Osteoblast (primary cell): ENCODE data around the gene CACNA2D1. TPM values are rescaled to one million over a fixed set of nuclear protein-coding genes. Genes with fewer than 3 reads are reported as not detected.

Experiments used
- DNase-seq: peaks from one replicate; pipeline ENCODE4 v3.0.0; 2011; ENCODE audit warnings: low spot score, mixed read lengths; ENCODE audit not compliant: insufficient read length; ENCODE audit errors: missing footprints
- H2AFZ ChIP-seq: 2 replicates; pipeline ENCODE4 v1.6.0; 2011; ENCODE audit warnings: mild to moderate bottlenecking, low read length
- H3K27ac ChIP-seq: 2 replicates; pipeline ENCODE4 v1.5.1; 2011; ENCODE audit warnings: mild to moderate bottlenecking, low read depth, low read length, moderate library complexity
- H3K27me3 ChIP-seq: 2 replicates; pipeline ENCODE4 v1.6.0; 2012; ENCODE audit warnings: mild to moderate bottlenecking, control low read depth, inconsistent platforms, low read length, moderate library complexity; ENCODE audit not compliant: insufficient read depth
- H3K36me3 ChIP-seq: 2 replicates; pipeline ENCODE4 v1.5.1; 2011; ENCODE audit warnings: mild to moderate bottlenecking, low read length, control low read depth, moderate library complexity; ENCODE audit not compliant: insufficient read depth
- H3K4me1 ChIP-seq: 2 replicates; pipeline ENCODE4 v1.5.1; 2011; ENCODE audit warnings: mild to moderate bottlenecking, low read length, control low read depth, moderate library complexity; ENCODE audit not compliant: insufficient read depth
- H3K4me2 ChIP-seq: 2 replicates; pipeline ENCODE4 v1.6.0; 2011; ENCODE audit warnings: mild to moderate bottlenecking, low read length; ENCODE audit not compliant: insufficient read depth
- H3K4me3 ChIP-seq: fragments of 200-600 bp; sonication (generic); 3 replicates; pipeline ENCODE4 v1.5.1; 2012; ENCODE audit warnings: mild to moderate bottlenecking, low read length, inconsistent platforms; ENCODE audit not compliant: insufficient read depth
- H3K79me2 ChIP-seq: 2 replicates; pipeline ENCODE4 v1.6.0; 2012; ENCODE audit warnings: mild to moderate bottlenecking, low read length, control low read depth, inconsistent platforms; ENCODE audit not compliant: insufficient read depth
- H3K9me3 ChIP-seq: 2 replicates; pipeline ENCODE4 v1.5.1; 2011; ENCODE audit warnings: low read depth, low read length, control low read depth
- H4K20me1 ChIP-seq: 2 replicates; pipeline ENCODE4 v1.6.0; 2012; ENCODE audit warnings: mild to moderate bottlenecking, low read length, control low read depth; ENCODE audit not compliant: insufficient read depth
- total RNA-seq: library from RNA; depleted of rRNA; stranded (reverse); fragments of >200 nt; gene quantifications from 2 replicates; pipeline ENCODE4 v1.2.3, GENCODE V29; 2012
- TF ChIP-seq, protein P1 (sequence below): IDR thresholded peaks from 2 replicates; pipeline ENCODE4 v1.5.1; 2011; ENCODE audit warnings: mild to moderate bottlenecking, low read depth, low read length, moderate library complexity; ENCODE audit errors: extremely low read depth

CACNA2D1 gene
- total RNA-seq, 1 donor = 145 TPM

- H4K20me1 ChIP-seq = peaks cover 3% of the 10 kb centered on the region
- H3K9me3 ChIP-seq = no peaks in the 10 kb centered on the region
- no peaks in the 10 kb centered on the region for H3K27me3 ChIP-seq
- H2AFZ ChIP-seq = no peak overlapping the region
- TF ChIP-seq, protein P1, sequence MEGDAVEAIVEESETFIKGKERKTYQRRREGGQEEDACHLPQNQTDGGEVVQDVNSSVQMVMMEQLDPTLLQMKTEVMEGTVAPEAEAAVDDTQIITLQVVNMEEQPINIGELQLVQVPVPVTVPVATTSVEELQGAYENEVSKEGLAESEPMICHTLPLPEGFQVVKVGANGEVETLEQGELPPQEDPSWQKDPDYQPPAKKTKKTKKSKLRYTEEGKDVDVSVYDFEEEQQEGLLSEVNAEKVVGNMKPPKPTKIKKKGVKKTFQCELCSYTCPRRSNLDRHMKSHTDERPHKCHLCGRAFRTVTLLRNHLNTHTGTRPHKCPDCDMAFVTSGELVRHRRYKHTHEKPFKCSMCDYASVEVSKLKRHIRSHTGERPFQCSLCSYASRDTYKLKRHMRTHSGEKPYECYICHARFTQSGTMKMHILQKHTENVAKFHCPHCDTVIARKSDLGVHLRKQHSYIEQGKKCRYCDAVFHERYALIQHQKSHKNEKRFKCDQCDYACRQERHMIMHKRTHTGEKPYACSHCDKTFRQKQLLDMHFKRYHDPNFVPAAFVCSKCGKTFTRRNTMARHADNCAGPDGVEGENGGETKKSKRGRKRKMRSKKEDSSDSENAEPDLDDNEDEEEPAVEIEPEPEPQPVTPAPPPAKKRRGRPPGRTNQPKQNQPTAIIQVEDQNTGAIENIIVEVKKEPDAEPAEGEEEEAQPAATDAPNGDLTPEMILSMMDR = no peak
- peaks cover 14% of the 10 kb centered on the region for H3K4me1 ChIP-seq
- H3K4me2 ChIP-seq = no peak overlapping the region
- H3K27ac ChIP-seq = no peak overlapping the region
- H3K4me3 ChIP-seq = no peak overlapping the region
- no peak for DNase-seq
- H3K79me2 ChIP-seq = peaks cover 2% of the 10 kb centered on the region
- peaks cover 8% of the 10 kb centered on the region for H3K36me3 ChIP-seq
These were observed 285.2 kb downstream of the CACNA2D1 start for GRCh38 chr7:82158327-82158726.

GRCh38 chr7:82156893-82157292 lies 286.7 kb downstream of the CACNA2D1 start:
- peaks cover 3% of the 10 kb centered on the region for H4K20me1 ChIP-seq
- no peak overlapping the region for H3K4me3 ChIP-seq
- no peaks in the 10 kb centered on the region for H3K27me3 ChIP-seq
- DNase-seq = no peak
- H2AFZ ChIP-seq = no peak overlapping the region
- H3K27ac ChIP-seq = no peak overlapping the region
- H3K79me2 ChIP-seq = peaks cover 2% of the 10 kb centered on the region
- H3K4me2 ChIP-seq = no peak overlapping the region
- H3K4me1 ChIP-seq = peaks cover 14% of the 10 kb centered on the region
- no peaks in the 10 kb centered on the region for H3K9me3 ChIP-seq
- TF ChIP-seq, protein P1 = no peak
- H3K36me3 ChIP-seq = peaks cover 8% of the 10 kb centered on the region

DNA sequence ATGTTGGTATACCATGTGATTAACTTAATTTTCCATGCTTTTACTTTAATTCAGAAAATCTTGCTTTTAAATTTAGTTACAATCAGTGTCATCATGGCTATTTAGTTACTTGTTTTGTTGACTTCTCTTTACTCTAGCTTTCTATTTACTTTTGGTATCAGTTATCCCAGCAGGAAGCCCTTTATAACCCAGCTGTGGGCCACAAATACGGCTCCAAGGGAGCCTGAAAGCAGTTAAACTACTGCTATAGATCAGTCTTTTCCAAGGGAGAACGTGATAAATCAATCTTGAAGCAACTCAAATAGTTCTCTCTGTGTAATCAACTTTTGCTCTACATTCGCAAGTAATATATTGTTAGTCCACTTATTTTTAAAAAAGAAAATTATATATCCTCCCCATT lies 287.4 kb downstream of the CACNA2D1 start:
- TF ChIP-seq, protein P1 = no peak
- H3K9me3 ChIP-seq = no peaks in the 10 kb centered on the region
- H3K4me1 ChIP-seq = peaks cover 14% of the 10 kb centered on the region
- peaks cover 7% of the 10 kb centered on the region for H3K36me3 ChIP-seq
- no peaks in the 10 kb centered on the region for H3K27me3 ChIP-seq
- H4K20me1 ChIP-seq = peaks cover 9% of the 10 kb centered on the region
- no peak for DNase-seq
- H3K27ac ChIP-seq = no peak overlapping the region
- H3K4me3 ChIP-seq = no peak overlapping the region
- peaks cover 2% of the 10 kb centered on the region for H3K79me2 ChIP-seq
- H2AFZ ChIP-seq = no peak overlapping the region
- no peak overlapping the region for H3K4me2 ChIP-seq

DNA sequence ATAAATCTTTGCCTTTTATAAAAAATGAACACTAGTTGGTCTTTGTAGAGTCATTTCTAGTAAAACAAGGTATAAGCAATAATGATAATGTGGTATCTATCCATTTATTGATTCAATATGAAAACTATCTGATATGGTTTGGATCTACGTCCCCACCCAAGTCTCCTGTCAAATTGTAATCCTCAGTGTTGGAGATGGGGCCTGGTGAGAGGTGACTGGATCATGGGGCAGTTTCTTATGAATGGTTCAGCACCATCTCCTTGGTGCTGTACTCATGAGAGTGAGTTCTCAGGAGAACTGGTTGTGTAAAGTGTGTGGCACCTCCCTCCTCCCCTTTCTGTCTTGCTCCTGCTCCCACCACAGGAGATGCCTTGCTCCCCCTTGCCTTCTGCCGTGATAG lies 288.8 kb downstream of the CACNA2D1 start:
- peaks cover 5% of the 10 kb centered on the region for H3K36me3 ChIP-seq
- TF ChIP-seq, protein P1 = no peak
- H3K27me3 ChIP-seq = no peaks in the 10 kb centered on the region
- H4K20me1 ChIP-seq = peaks cover 9% of the 10 kb centered on the region
- H3K79me2 ChIP-seq = peaks cover 2% of the 10 kb centered on the region
- H3K4me3 ChIP-seq = no peak overlapping the region
- no peaks in the 10 kb centered on the region for H3K9me3 ChIP-seq
- H3K4me2 ChIP-seq = no peak overlapping the region
- H3K27ac ChIP-seq = no peak overlapping the region
- DNase-seq = no peak
- H2AFZ ChIP-seq = no peak overlapping the region
- peaks cover 14% of the 10 kb centered on the region for H3K4me1 ChIP-seq
